GM19455 (cell line): ENCODE measurements around the gene BCAR3.
A peak's percentile ranks its signal among the peaks of the same experiment; 100 is the strongest.
"Not testable (repeated sequence)": the region's sequence is repeated elsewhere in the genome, so short reads cannot be mapped to it uniquely, and the experiment has no call there.

Experiments used
- ATAC-seq: cut with Tn5 transposase; IDR thresholded peaks from one replicate; pipeline ENCODE4 v1.9.1; 2021; ENCODE audit not compliant: unreplicated experiment

BCAR3 gene

DNA sequence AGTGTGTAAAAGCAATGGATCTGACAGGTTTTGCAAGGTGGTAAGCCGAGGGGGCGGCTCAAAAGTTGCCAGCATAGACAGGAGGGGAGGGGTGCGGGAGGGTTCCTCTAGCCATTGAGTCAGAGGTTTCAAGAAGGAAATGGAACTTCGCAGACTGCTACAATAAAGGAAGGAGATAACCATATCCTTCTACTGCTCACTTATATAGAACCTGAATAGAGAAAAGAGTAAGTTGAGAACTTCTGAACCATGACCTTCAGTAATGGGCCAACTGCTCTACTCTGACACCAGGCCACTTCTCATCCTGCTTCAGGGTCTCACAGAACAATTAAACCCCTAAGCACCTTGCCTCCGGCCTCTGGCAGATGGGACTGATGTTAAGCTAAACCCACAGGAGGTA, 26.3 kb upstream of the BCAR3 start:
- ATAC-seq = peak; percentile 68

DNA sequence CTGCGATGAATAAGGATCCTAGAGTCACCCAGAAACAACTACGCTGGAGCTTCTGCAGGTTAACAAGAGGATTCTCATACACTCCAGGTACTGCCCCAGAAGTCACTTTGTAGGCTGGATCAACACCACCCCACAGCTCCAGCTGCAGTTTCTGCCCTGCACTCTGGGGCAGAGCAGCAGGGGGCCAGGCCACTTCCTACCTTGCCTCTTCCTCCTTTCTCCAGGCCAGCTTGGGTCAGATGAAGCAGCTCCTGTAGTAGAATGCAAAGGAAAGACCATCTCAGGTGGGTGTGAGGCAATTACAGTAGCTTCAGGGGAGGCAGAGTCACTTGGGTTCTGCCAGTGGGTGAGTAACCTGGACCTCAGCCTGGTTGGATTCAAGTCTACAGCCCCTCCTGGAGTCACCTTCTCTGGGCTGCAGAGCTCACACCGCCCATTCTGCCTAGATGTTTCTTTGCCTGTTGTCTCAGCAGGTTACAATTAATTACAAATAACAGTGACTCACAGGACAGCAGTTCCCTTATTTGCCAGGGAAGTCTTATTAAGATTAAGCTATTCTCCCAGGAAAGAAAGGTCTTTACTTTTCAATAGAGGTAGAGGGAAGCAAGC, 24.4 kb upstream of the BCAR3 start:
- no peak for ATAC-seq

DNA sequence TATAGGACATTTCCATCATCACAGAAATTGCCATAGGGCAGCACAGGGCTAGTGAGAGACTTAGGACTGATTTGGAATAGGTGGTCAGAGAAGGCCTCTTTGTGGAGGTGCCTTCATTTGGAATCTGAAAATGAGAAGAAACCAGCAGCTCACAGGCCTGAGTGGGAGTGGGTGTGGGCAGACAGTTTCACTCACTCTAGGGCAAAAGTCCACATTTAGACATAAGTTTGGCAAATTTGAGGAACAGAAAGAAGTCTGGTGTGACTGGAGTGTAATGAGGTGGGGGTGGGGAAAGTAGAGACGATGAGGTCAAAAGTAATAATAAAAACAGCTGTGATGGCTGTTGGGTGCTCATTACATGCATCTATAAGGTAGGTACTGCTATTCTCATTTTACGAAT, 22.4 kb upstream of the BCAR3 start:
- peak; percentile 46 for ATAC-seq

DNA sequence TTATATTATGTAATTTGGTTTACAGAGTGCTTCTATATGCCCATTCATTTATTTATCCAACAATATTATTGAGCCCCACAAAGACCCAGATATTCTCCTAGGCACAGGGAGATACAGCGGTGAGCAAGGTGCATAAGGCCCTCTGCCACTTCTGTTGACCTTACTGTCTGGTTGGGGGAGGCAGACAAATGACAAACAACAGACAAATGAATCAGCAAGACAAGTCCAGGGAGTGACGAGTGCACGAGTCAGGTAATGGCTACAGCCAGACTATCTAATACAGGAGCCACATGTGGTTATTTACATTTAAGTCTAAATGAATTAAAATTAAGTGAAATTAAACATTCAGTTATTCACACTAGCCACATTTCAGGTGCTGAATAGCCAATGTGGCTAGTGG, 22.0 kb upstream of the BCAR3 start:
- ATAC-seq = peak; percentile 13

DNA sequence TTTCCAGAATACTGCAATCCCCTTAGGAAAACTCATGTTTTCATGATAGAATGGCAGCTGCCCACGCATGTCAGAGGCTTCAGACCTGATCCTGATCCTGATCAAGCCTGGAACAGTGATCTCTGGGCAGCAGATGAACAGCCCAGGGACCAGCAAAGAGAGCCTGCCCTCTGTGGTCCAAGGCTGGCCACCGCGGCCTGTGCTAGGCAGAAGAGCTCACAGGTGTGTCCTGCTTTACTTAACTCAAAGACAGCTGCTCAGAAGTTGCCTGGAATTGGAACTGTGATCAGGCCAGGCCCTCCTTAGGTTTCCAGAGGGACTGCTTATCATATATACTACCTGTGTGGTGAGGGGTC, 21.2 kb upstream of the BCAR3 start:
- ATAC-seq = no peak

DNA sequence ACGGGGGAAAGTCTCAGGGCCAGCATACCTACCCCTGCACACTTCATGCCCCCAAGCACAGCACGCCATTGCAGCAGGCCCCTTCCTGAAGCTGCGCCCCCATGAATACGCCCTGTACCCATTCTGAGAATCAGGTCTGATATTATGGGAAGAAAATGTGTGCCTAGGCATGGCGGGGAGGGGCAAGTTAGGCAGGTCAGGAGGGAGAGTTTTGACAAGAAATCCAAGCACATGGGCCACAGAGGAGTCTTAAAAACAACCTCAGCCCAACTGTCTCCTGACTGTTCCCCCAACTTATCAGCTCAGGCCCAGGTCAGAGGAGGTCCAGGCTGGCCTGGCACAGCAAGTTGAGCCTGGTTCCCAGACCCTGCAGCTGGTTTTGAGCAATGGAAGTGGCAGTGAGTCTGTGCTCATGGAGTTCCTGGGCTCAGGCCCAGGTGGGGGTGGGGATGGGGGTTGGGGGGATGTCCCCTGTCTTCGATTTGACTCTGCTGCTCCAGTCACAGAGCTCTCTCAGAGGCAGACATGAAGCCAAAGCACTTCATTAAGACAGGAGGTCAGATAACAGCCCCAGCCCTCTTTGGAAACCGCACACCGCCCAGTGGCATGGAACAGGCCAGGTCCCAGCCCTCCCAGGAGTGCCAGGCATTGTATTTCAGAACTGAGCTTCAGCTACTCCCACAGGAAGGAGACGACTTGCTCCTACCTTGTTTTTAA, 20.6 kb upstream of the BCAR3 start:
- ATAC-seq = no peak

DNA sequence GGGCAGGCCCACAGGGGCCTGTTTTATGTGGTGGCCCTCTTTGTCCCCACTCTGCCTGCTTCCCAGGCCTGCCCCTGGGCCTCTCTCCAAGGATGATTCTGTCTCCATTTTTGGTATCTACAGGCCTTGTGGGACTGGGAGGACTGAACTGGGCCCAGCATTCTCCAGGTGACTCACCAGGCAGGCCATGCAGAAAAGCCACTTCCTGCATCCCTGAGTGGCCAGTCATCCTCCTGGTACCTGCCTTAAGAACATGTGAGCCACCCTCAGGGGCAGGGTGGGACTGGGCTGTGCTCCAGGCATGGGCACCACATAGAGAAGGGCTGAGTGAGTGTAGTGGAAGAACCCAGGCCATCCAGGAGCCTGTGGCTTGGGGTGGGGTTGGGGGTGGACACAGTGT, 20.0 kb upstream of the BCAR3 start:
- ATAC-seq = no peak

DNA sequence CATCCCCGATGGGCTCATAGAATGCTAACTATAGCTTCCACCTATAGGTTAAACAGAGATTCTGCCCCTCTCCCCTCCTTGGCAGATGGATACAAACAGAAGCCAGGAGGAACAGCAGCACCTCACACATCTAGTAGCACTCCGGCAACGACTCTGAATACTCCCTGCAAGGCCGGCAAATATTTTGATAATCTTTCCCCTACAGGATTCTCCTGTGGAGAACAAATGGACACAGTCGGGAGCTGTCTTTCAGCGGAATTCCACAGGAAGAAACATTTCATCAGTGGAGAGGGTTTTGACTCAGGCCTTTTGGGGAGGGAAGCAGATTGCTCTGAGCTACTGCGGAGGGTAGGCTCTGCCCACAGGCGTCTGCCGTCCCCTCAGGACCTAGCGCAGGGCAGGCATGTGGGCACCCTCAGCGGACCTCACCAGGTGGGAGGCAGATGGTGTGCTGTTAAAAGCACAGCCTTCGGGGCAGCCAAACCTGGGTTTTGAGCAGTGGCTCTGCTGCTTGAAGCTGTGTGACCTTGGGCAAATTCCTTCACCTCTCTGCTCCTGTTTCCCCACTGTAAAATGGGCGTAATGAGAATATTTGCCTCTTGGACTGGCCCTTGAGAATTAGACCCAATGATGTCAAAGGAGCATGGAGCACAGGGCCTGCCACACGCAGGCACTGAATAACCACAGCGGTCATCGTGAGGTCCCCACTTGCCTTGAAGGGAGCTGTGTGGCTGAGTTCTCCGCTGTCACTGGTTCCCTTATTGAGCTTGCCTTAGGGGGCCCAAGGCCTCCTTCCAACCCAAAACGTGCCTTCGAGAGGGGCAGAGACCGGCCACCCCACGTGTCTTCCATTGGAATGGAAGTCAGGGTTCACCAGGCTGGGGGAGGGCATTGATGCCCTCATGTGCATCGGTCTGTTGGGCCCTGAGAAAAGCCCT, 19.2 kb upstream of the BCAR3 start:
- ATAC-seq = no peak

DNA sequence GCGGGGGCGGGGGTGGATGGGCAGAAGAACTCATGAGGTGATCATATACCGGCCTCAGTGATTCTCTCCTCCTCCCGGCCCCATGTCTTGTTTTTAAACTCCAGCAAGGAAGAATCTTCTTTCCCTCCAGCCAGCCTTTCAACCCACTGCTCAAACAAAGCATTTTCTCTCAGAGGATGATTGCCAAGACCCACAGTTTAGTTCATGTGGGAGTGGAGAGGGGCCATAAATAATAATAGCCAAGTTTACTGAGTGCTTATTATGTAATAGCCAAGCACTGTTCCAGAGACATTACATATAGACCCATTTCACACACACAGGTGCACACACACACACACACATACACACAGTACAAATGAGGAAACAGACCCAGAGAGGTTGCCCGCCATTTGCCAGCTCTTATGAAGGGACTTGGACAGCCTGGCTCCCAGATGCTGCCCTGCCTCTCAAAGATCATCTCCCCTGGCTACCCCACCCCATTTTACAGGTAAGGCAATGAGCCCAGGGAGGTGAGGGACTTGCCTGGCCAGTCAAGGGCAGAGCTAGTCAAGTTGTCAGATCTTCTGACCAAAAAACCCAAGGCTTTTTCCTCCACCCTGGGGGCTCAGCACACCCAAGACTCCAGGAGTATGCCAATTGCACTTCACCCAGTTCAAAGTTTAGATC, 18.0 kb upstream of the BCAR3 start:
- ATAC-seq = no peak

DNA sequence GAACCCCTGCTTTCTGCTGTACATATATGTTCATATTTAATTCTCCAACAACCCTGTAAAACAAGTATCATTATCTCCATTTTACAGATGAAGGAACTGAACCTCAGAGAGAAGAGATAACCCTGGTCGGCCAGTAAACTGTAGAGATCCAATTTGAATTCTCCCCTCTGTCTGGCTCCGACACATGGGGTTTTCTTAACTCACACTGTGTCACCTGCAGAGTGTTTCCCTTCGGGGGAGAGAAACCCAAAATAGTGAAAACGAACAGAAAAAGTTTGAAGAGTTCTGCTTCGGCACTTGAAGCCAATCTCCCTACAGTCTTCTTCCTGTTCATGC, 17.4 kb upstream of the BCAR3 start:
- ATAC-seq = no peak

DNA sequence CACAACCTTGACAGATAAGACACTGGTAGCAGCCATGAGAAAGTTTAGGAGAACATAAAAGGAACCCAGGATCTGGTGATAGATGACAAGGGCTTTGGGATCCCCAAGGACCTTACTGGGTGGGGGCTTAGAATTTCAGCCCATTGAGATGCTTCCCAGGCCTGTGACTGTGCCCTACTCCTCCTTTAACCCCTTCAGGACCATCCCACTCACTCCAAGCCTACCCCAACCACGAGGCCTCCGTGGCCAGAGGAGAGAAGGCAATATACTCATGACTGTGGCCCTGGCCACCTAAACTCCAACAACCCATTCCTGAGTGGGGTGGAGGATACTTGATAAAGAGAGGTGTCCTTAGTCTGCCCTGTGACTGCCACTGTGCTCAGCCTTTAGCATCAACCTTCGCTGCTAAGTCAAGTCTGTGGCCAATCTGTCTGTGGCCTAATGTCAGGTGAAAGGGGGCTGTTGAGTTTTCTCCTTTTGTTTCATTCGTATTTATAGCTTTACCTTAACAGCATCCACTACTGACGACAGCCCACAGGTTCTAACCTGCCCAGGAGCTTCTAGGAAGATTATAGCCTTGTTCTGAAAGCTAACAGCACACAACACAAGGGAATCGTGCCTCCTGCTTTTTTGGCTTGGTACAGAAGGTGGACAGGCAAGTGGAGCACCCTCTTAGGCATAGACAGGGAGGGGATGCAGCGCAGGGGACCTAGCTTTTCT, 16.9 kb upstream of the BCAR3 start:
- ATAC-seq = no peak

DNA sequence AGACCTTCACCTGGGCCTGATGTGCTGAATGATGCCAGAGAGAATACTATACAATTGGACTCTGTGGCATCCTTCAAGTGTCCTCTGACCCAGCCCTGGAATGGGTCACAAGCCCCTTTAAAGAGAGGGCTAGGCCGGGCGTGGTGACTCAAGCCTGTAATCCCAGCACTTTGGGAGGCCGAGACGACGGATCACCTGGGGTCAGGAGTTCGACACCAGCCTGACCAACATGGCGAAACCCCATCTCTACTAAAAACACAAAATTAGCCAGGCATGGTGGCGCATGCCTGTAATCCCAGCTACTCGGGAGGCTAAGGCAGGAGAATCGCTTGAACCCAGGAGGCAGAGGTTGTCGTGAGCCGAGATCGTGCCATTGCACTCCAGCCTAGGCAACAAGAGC, 15.9 kb upstream of the BCAR3 start:
- ATAC-seq = not testable (repeated sequence)

DNA sequence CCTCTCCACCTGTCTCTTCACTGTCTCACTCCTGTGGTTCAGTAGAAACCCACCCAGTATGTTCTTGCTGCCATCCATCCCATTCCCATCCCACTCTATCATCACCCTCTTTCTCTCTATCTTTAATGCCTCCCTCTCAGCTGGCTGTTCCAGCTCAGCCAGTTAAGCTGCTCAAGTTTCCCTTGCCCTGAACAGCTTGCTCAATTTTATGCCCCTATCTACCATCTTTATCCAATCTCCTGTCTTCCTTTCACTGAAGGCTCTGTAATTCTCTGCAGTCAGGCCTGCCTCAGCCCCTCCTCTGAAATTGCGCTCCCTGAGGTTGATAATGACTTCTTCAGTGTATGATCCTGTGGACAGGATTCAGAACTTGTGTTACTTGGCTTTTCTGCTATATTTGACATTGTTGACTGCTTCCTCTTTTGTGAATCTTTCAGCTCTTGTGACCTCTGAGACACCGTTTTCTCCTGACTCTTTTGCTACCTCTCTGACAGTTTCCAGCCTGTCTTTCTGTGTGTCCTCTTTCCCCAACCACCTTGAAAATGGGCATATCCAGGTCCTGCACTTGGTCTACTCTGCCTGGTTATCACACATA, 13.9 kb upstream of the BCAR3 start:
- ATAC-seq = no peak

DNA sequence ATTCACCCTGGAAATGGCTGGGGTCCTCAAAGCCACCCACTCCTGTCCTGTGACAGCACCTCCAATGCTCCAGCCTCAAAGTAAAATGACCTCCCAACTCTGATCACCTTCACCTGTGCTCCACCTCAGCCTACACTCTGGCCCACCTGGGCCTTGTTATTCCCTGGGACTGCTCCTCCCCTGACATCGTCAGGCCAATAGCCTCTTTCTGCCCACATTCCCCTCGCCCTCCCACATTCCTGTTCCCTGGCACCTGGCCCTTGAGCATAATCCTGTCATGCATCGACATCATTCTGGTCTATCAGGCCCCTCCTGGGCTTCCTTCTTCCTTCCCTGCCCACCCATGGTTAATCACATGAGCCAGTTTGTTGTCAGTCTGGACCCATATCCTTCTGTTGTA, 13.2 kb upstream of the BCAR3 start:
- ATAC-seq = no peak

DNA sequence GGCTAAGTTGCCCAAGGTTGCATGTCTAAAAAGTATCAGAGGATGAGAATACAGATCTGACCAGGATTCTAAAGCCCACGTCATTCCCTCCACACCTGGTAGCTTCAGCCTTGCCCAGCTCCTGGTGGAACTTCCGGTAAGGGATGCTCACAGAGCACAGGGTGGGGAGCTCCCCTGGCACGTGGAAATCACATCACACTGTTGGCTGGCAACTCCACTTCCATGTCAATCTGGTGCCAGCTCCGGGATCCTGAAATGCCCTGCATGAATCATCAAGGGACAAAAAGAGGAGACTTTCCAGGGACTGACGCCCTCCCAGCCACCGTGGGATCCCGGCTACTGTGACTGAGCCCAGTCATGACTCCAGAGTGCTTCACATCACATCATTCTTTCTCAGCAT, 12.4 kb upstream of the BCAR3 start:
- ATAC-seq = no peak

DNA sequence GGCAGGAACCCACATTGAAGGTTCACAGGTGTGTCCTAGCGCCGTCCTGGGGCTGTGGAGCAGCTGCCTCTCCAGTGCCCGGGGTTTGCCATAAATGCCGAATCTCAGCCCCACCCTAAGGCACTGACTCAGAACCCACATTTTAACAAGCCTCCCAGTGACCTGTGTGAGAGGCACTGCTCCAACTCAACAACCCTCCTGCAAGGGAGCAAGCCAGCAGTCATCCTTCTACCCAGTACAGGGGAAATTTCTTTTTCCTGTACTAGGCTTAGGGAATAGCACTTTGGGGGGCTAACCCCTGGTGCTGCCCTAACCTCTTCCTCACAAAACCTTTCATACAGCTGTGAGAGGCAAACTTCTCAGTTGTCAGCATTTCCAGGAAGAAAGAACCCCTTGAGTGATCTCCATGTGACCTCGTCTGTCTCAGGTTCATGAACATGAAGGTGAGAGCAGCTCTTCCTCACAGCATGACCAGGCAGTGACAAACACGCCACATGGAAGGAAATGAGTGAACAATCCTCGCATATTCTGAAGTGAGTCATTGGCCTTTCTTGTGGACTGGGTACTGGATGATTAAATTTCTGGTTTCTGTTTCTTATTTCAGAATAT, 11.4 kb upstream of the BCAR3 start:
- peak; percentile 66 for ATAC-seq

DNA sequence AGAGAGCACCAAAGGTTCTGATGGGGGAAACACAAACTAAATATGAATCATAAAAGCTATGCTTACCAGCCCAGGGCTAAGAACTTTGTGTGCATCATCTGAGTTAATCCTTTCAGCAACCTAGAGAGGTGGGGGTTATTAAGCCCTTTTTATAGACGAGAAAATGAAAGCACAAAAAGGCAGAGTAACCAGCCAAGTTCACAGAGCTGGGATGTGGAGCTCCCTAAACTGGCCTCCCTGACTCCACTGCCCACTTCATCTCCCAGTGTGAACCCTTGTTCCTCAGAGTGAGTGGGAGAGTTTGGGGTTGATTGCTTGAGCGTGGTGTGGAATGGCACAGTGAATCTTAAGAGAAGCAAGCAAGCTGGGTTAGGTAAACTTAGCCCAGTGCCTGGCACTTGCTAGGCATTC, 10.8 kb upstream of the BCAR3 start:
- ATAC-seq = no peak

DNA sequence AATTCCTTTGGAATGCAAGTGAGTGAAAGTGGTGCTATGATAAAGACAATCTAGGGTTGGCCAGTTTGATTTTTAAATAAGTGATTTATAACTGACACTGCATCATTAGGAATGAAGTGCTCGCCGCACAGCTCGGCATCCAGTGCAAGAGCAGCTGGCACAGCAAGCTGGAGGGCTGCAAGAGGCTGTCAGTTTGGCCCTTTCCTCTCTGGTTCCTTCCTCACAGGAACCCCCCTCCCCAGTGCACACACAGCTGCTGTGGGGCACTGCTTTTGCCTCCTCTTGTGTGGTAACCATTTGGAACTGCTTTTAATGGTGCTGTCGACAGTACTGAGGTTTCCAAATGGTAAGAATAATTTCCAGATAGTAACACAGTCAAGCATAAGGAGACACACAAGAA, 10.4 kb upstream of the BCAR3 start:
- ATAC-seq = no peak

DNA sequence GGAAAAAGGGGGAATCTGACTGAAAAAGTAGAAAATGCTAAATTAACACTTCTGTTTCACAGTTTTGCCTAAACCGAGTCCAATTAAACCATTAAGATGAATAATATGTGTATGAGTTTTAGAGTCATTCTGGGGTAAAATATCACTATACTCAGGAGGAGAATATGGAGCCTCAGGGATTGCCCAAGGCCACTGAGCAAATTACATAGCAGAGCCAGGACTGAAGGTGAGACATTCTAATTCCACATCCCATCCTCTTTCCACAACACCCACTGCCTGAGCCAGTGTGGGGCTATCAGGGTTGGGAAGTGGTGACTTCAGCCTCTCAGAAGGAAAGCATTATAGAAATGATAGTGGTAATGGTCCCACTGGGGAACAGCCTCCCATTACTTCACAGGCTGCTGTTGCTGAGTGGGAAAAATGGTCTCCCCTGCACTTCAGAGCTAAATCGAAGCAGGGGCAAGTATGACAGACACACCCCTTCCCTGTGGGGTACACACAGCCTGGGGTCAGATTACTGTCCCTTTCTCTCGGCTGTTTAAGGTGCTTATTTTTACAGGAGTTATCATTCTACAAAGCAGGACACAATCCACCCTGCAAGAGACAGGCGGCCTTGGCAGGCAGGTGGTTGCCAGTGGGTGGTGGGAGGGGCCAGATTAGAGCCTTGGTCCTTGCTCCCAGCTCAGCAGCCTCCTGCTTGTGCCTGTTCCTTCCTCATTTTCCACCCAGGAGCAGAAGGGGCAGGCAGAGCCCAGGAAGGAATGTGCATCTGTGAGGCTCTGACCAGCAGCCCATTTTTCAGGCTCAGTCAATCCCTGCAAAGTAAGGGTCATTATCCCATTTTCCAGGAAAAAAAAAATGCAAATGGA, 9.5 kb upstream of the BCAR3 start:
- no peak for ATAC-seq
